SK-N-SH (cell line): ENCODE results near the gene FRRS1.

Source experiments
- EP300 ChIP-seq, 2 experiments: IDR thresholded peaks; 2 replicates each; pipeline versions ENCODE4 v1.4.0 to v1.6.1; 2012; ENCODE audit warnings: borderline replicate concordance in 1 of 2, low read depth in 1 of 2, low read length in 1 of 2
- EZH2phosphoT487 ChIP-seq: fragments of 200-600 bp; sonication (generic); IDR thresholded peaks from 2 replicates; pipeline ENCODE4 v1.6.1; 2017; ENCODE audit warnings: low read depth, mixed run types, mild to moderate bottlenecking, antibody characterized with exemption, moderate library complexity, borderline replicate concordance
- GABPA ChIP-seq: IDR thresholded peaks from 2 replicates; pipeline ENCODE4 v1.4.0; 2012; ENCODE audit warnings: low read depth, mild to moderate bottlenecking
- JUND ChIP-seq: IDR thresholded peaks from 2 replicates; pipeline ENCODE4 v1.4.0; 2012
- MXI1 ChIP-seq: IDR thresholded peaks from 2 replicates; pipeline ENCODE4 v1.6.1; 2012; ENCODE audit warnings: mild to moderate bottlenecking, low read depth, low read length, improper control_type of control experiment
- NRF1 ChIP-seq: IDR thresholded peaks from 2 replicates; pipeline ENCODE4 v1.6.1; 2012; ENCODE audit warnings: low read depth, mild to moderate bottlenecking, low read length
- RCOR1 ChIP-seq: fragments of 150-350 bp; IDR thresholded peaks from 2 replicates; pipeline ENCODE4 v1.6.1; 2017; ENCODE audit warnings: antibody characterized with exemption, low read length
- USF2 ChIP-seq: fragments of 150-350 bp; IDR thresholded peaks from 2 replicates; pipeline ENCODE4 v1.6.1; 2017; ENCODE audit warnings: antibody characterized with exemption, low read length, low read depth, borderline replicate concordance
- TF ChIP-seq, protein P1 (sequence below): fragments of 200-600 bp; sonication (generic); IDR thresholded peaks from 2 replicates; pipeline ENCODE4 v1.6.1; 2017; ENCODE audit warnings: antibody characterized with exemption, mild to moderate bottlenecking, moderate library complexity

GRCh38 chr1:99676876-99677275 is 89.6 kb downstream of the FRRS1 start:
- TF ChIP-seq, protein P1, sequence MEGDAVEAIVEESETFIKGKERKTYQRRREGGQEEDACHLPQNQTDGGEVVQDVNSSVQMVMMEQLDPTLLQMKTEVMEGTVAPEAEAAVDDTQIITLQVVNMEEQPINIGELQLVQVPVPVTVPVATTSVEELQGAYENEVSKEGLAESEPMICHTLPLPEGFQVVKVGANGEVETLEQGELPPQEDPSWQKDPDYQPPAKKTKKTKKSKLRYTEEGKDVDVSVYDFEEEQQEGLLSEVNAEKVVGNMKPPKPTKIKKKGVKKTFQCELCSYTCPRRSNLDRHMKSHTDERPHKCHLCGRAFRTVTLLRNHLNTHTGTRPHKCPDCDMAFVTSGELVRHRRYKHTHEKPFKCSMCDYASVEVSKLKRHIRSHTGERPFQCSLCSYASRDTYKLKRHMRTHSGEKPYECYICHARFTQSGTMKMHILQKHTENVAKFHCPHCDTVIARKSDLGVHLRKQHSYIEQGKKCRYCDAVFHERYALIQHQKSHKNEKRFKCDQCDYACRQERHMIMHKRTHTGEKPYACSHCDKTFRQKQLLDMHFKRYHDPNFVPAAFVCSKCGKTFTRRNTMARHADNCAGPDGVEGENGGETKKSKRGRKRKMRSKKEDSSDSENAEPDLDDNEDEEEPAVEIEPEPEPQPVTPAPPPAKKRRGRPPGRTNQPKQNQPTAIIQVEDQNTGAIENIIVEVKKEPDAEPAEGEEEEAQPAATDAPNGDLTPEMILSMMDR, result no peak
- TF ChIP-seq USF2 (no peak), RCOR1 (no peak), MXI1 (no peak), GABPA (no peak), EZH2phosphoT487 (no peak), NRF1 (no peak), EP300 (IDR thresholded peaks at IDR 0.05; ENCODE audit: borderline replicate concordance in 1 of 2, low read depth in 1 of 2, low read length in 1 of 2) (no peak), JUND (no peak)
